Mesendoderm (in vitro differentiated cells): Measurements from ENCODE around the gene EPAS1.

Experiments
- DNase-seq: peaks from one replicate; pipeline ENCODE4 v3.0.0; 2013
- H2AK5ac ChIP-seq: 2 replicates; pipeline ENCODE4 v1.6.1; 2013; ENCODE audit warnings: low read length, inconsistent platforms
- H2BK120ac ChIP-seq: 2 replicates; pipeline ENCODE4 v1.6.1; 2013; ENCODE audit warnings: low read depth, mild to moderate bottlenecking, low read length, moderate library complexity, mixed read lengths
- H2BK15ac ChIP-seq: replicated peaks from 2 replicates; pipeline ENCODE4 v1.6.1; 2013; ENCODE audit warnings: low read depth, mild to moderate bottlenecking, moderate library complexity
- H2BK5ac ChIP-seq: 2 replicates; pipeline ENCODE4 v1.6.1; 2013; ENCODE audit warnings: low read length, inconsistent platforms
- H3K18ac ChIP-seq: 2 replicates; pipeline ENCODE4 v1.6.1; 2013; ENCODE audit warnings: mild to moderate bottlenecking, low read length, mixed read lengths
- H3K23ac ChIP-seq: one replicate; pipeline ENCODE4 v1.6.1; 2013; ENCODE audit warnings: low read length
- H3K27ac ChIP-seq: 2 replicates; pipeline ENCODE4 v1.5.1; 2013; ENCODE audit warnings: low read depth, mild to moderate bottlenecking, inconsistent platforms, low read length, moderate library complexity
- H3K27me3 ChIP-seq: 2 replicates; pipeline ENCODE4 v1.6.1; 2013; ENCODE audit warnings: low read length, control low read depth, mild to moderate bottlenecking, inconsistent platforms; ENCODE audit not compliant: insufficient read depth, poor library complexity
- H3K36me3 ChIP-seq: 2 replicates; pipeline ENCODE4 v1.6.1; 2013; ENCODE audit warnings: low read length, inconsistent platforms; ENCODE audit not compliant: control insufficient read depth, insufficient read depth
- H3K4ac ChIP-seq: one replicate; pipeline ENCODE4 v1.6.1; 2013; ENCODE audit warnings: low read depth, mild to moderate bottlenecking, low read length, moderate library complexity
- H3K4me1 ChIP-seq: 2 replicates; pipeline ENCODE4 v1.6.1; 2013; ENCODE audit warnings: low read depth, low read length, inconsistent platforms; ENCODE audit not compliant: control insufficient read depth
- H3K4me2 ChIP-seq: 2 replicates; pipeline ENCODE4 v1.6.1; 2013; ENCODE audit warnings: low read length
- H3K4me3 ChIP-seq: 2 replicates; pipeline ENCODE4 v1.5.1; 2013; ENCODE audit warnings: mild to moderate bottlenecking, low read length
- H3K56ac ChIP-seq: one replicate; pipeline ENCODE4 v1.6.1; 2013; ENCODE audit warnings: low read length
- H3K79me1 ChIP-seq: 2 replicates; pipeline ENCODE4 v1.6.1; 2013; ENCODE audit warnings: low read length, inconsistent platforms
- H3K79me2 ChIP-seq: 2 replicates; pipeline ENCODE4 v1.6.1; 2013; ENCODE audit warnings: mild to moderate bottlenecking, low read length; ENCODE audit not compliant: control insufficient read depth, insufficient read depth
- H3K9ac ChIP-seq: 2 replicates; pipeline ENCODE4 v1.6.1; 2013; ENCODE audit warnings: low read length, inconsistent platforms
- H4K5ac ChIP-seq: one replicate; pipeline ENCODE4 v1.6.1; 2013; ENCODE audit warnings: low read length
- H4K8ac ChIP-seq: one replicate; pipeline ENCODE4 v1.6.1; 2013; ENCODE audit warnings: low read depth, mild to moderate bottlenecking, control low read depth, low read length, moderate library complexity
- WGBS: extraction: QIAGEN DNeasy Blood & Tissue Kit; methylation state at CpG from one replicate; pipeline ENCODE4 v1.1.7; 2013; ENCODE audit warnings: low lambda C conversion rate, missing lambda C conversion rate; ENCODE audit not compliant: insufficient coverage; ENCODE audit errors: extremely low coverage; 5-methylcytosine and 5-hydroxymethylcytosine counted together

EPAS1 gene

DNA sequence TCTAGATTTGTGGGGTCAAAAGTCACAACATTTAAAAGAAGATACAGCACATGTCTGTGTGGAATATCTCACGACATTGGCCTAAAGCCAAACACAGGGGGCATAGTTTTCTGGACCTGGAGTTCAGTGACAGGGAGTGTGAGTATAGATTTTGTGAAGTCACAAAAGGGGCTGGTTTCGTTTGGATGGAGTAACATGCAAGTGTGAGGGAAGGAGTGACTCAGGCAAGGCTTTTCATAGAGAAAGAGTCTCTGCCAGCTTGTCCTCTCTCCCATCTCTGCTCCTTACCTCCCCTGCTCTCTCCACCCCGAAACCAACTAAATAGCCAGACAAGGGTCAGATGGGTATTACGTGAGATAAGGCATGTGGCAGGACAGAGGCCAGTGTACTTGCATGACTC lies 3.7 kb upstream of the EPAS1 start:
- H3K9ac ChIP-seq = no peak overlapping the region
- peaks cover 20% of the 10 kb centered on the region for H3K27me3 ChIP-seq
- H2BK15ac ChIP-seq = no peak overlapping the region
- no peak overlapping the region for H3K56ac ChIP-seq
- WGBS = no CpG with 5 or more reads among the region's 4 CpGs
- H3K79me2 ChIP-seq = no peaks in the 10 kb centered on the region
- H2BK5ac ChIP-seq = no peak overlapping the region
- H3K79me1 ChIP-seq = no peaks in the 10 kb centered on the region
- no peak overlapping the region for H2AK5ac ChIP-seq
- no peak overlapping the region for H3K4me2 ChIP-seq
- no peak for DNase-seq
- no peak overlapping the region for H3K18ac ChIP-seq
- no peak overlapping the region for H3K23ac ChIP-seq
- H3K27ac ChIP-seq = no peak overlapping the region
- no peaks in the 10 kb centered on the region for H3K4me1 ChIP-seq
- no peaks in the 10 kb centered on the region for H3K36me3 ChIP-seq
- H3K4me3 ChIP-seq = no peak overlapping the region
- no peak overlapping the region for H4K8ac ChIP-seq
- H2BK120ac ChIP-seq = no peak overlapping the region
- H3K4ac ChIP-seq = no peak overlapping the region
- no peak overlapping the region for H4K5ac ChIP-seq

DNA sequence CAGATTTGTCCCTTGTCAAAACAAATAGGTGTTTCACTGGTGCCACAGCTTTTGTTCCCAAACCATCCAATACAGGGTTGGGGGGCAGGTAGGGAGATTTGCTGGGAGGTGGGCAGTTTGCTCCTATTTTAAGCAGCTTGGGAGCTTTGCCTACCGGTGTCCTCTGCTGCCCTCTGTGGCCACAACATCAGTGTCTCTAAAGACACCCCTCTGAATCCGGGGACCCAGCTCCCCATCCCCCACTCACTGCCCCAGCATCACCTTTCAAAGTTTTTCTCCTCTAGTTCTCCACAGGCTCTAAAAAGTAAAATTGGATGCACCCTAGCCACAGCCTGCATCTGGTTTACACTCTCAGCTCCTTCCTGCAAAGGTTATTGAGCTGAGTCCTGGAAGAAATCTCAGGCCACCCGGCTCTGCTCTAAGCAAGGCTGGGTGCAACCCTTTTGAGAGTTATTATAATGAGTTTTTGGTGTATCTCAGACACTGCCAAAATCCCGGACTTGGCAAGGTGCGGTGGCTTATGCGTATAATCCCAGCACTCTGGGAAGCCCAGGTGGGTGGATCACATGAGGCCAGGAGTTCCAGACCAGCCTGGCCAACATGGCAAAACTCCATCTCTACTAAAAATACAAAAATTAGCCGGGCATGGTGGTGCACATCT lies 2.9 kb upstream of the EPAS1 start:
- Histone ChIP-seq H3K4ac (no peak overlapping the region), H2BK5ac (no peak overlapping the region), H3K4me2 (no peak overlapping the region), H3K9ac (no peak overlapping the region), H3K79me1 (no peaks in the 10 kb centered on the region), H3K4me3 (no peak overlapping the region), H3K27ac (no peak overlapping the region), H4K5ac (no peak overlapping the region), H3K27me3 (peaks cover 28% of the 10 kb centered on the region), H4K8ac (no peak overlapping the region), H3K4me1 (no peaks in the 10 kb centered on the region), H3K56ac (no peak overlapping the region), H3K18ac (no peak overlapping the region), H2AK5ac (no peak overlapping the region), H3K23ac (no peak overlapping the region), H3K79me2 (no peaks in the 10 kb centered on the region), H3K36me3 (no peaks in the 10 kb centered on the region), H2BK120ac (no peak overlapping the region), H2BK15ac (no peak overlapping the region)
- peak; percentile 49 for DNase-seq
- WGBS = no CpG with 5 or more reads among the region's 7 CpGs

DNA sequence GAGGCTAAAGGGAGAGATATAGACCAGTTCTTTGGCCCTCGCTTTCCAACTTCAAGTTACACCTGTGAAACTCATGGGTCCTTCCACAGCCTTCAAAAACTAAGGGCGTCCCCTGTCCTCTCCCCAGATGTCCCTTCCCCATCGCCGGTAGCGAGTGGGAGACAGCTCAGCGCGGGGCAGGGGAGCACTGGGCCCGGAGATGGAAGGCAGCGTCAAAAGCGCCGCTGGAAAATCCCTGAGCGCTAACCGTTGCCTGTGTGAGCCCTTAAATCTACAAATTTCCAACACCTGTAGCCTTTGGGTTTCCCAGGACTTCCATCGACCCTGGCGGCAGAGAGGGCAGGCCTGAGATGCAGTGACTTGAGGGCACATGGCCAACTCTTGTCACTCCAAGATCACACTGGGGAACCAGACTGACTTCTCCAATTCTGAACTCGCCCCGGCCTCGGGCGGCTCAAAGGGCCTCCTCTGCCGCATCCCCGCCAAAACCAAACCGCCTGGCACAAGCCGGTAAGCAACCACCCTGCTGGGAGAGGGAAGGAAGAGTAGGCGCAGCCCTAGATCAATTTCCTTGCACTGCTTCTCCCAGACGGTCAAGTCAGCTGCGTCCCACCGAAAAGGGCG lies 879 bp upstream of the EPAS1 start:
- WGBS = no CpG with 5 or more reads among the region's 28 CpGs
- Histone ChIP-seq H2BK120ac (no peak overlapping the region), H3K36me3 (no peaks in the 10 kb centered on the region), H3K4ac (no peak overlapping the region), H3K18ac (peak overlapping the region; percentile 51), H3K27me3 (peaks cover 44% of the 10 kb centered on the region), H3K9ac (peak overlapping the region; percentile 49), H3K4me1 (no peaks in the 10 kb centered on the region), H4K8ac (no peak overlapping the region), H3K79me2 (no peaks in the 10 kb centered on the region), H3K4me2 (peak overlapping the region; percentile 80), H3K79me1 (no peaks in the 10 kb centered on the region), H2BK15ac (no peak overlapping the region), H4K5ac (no peak overlapping the region), H2AK5ac (no peak overlapping the region), H3K27ac (no peak overlapping the region), H3K23ac (no peak overlapping the region), H2BK5ac (no peak overlapping the region), H3K4me3 (peak overlapping the region; percentile 20), H3K56ac (peak overlapping the region; percentile 70)
- peak; percentile 42 for DNase-seq

DNA sequence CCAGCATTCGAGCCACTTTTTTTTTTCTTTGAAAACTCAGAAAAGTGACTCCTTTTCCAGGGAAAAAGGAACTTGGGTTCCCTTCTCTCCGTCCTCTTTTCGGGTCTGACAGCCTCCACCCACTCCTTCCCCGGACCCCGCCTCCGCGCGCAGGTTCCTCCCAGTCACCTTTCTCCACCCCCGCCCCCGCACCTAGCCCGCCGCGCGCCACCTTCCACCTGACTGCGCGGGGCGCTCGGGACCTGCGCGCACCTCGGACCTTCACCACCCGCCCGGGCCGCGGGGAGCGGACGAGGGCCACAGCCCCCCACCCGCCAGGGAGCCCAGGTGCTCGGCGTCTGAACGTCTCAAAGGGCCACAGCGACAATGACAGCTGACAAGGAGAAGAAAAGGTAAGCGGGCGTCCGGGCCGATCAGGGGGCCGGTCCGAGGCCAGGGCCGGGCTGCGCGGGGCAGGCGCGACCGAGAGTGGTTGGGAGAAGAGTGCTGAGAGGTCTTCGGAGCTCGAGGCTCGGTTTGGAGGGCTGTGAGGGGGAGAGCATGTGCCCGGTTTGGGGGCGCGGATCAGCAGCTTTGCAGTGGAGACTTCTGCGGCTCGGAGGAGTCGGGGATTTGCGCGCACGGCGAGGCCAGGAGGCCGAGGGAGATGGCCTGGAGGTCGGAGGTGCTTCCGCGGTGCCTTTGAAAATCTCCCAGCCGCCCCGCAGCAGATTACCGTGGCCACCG lies 502 bp downstream of the EPAS1 start:
- Histone ChIP-seq H3K79me1 (no peaks in the 10 kb centered on the region), H2BK120ac (no peak overlapping the region), H3K9ac (peak overlapping the region; percentile 3), H3K27ac (no peak overlapping the region), H3K27me3 (peaks cover 44% of the 10 kb centered on the region), H3K79me2 (no peaks in the 10 kb centered on the region), H3K18ac (no peak overlapping the region), H3K36me3 (no peaks in the 10 kb centered on the region), H3K23ac (no peak overlapping the region), H4K8ac (no peak overlapping the region), H3K4me3 (peak overlapping the region; percentile 4), H2BK15ac (no peak overlapping the region), H3K4me1 (no peaks in the 10 kb centered on the region), H3K4me2 (peak overlapping the region; percentile 70), H2AK5ac (no peak overlapping the region), H4K5ac (no peak overlapping the region), H2BK5ac (no peak overlapping the region), H3K56ac (peak overlapping the region; percentile 78), H3K4ac (no peak overlapping the region)
- no CpG with 5 or more reads among the region's 65 CpGs for WGBS
- peak; percentile 62 for DNase-seq

DNA sequence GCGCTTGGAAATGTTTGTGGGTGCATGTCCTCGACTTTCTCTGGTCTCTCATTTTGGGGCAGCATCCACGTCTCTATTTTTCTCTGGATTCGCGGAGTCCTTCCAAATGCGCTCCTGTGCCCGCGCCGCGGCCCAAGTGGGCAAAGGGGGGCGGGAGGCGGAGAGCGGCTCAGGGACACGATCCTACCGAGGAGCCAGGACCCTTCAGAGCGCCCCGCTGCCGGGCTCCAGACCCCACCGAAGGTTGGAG lies 990 bp downstream of the EPAS1 start:
- Histone ChIP-seq H3K18ac (no peak overlapping the region), H3K79me1 (no peaks in the 10 kb centered on the region), H3K27me3 (peaks cover 44% of the 10 kb centered on the region), H2BK5ac (no peak overlapping the region), H3K4me2 (peak overlapping the region; percentile 70), H3K9ac (no peak overlapping the region), H2BK120ac (no peak overlapping the region), H3K4me1 (no peaks in the 10 kb centered on the region), H3K56ac (peak overlapping the region; percentile 64), H3K23ac (peak overlapping the region; percentile 24), H3K4ac (no peak overlapping the region), H3K4me3 (no peak overlapping the region), H3K36me3 (no peaks in the 10 kb centered on the region), H3K27ac (no peak overlapping the region), H4K5ac (no peak overlapping the region), H4K8ac (no peak overlapping the region), H2BK15ac (no peak overlapping the region), H2AK5ac (no peak overlapping the region), H3K79me2 (no peaks in the 10 kb centered on the region)
- WGBS = no CpG with 5 or more reads among the region's 19 CpGs
- DNase-seq = no peak
